OCI-LY7 (cell line): ENCODE data around the gene WFDC10A.

Source experiments
- CTCF ChIP-seq: fragments of 200-600 bp; sonication (generic); conservative IDR thresholded peaks from 2 replicates; pipeline ENCODE4 v1.5.1; 2014; ENCODE audit warnings: mild to moderate bottlenecking, antibody characterized with exemption, low read length, moderate library complexity, mixed read lengths
- EZH2phosphoT487 ChIP-seq: fragments of 200-600 bp; sonication (generic); IDR thresholded peaks from 2 replicates; pipeline ENCODE4 v1.6.1; 2018; ENCODE audit warnings: low read depth, borderline replicate concordance, mild to moderate bottlenecking, mixed run types, antibody characterized with exemption, low read length, moderate library complexity, mixed read lengths

- TF ChIP-seq CTCF (no peak), EZH2phosphoT487 (no peak)
Measured at GRCh38 chr20:45630371-45630770, 832 bp downstream of the WFDC10A start.
